ENCODE data around the gene PNLIPRP3.

Gene PNLIPRP3

DNA sequence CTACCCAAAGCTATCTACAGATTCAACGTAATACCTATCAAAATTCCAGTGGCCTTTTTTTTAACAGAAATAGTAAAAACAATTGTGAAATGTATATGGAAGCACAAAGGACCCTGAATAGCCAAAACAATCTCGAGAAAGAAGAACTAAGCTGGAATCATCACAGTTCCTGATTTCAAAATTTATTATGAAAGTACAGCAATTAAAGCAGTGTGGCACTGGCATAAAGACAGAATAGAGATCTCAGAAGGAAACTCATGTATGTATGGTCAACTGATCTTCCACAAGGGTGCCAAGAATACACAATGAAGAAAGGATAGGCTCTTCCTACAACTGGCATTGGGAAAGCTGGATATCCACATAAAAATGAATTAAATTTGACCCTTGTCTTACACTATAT is 23.2 kb downstream of the PNLIPRP3 start:
- no peak for DNase-seq (ENCODE audit: low read depth in 1 of 2, low spot score in 1 of 2)

- no peak for DNase-seq (ENCODE audit: low read depth in 1 of 2, low spot score in 1 of 2)
These were observed 24.2 kb downstream of the PNLIPRP3 start for GRCh38 chr10:116451711-116452337.

GRCh38 chr10:116452338-116452720 is 24.7 kb downstream of the PNLIPRP3 start:
- DNase-seq (ENCODE audit: low read depth in 1 of 2, low spot score in 1 of 2) = no peak

DNA sequence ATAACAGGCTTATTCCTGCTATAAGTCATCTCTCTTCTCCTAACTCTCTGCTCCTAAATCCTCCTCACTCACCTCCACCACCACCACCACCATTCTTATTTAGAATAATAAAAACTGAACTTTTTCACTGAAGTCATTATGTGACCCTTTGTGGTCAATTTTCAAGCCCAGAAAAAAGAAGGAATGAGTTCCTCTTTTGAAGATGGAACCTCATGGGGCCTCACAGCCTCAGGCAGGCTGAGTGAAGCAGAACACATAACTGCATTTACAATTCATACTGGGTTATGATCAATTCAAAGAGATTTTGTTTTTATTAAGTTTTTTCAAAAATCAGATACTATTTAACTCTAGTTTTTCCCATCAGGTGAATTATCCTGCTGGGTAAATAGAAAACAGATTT is 29.8 kb downstream of the PNLIPRP3 start:
- DNase-seq (ENCODE audit: low read depth in 1 of 2, low spot score in 1 of 2) = no peak

DNA sequence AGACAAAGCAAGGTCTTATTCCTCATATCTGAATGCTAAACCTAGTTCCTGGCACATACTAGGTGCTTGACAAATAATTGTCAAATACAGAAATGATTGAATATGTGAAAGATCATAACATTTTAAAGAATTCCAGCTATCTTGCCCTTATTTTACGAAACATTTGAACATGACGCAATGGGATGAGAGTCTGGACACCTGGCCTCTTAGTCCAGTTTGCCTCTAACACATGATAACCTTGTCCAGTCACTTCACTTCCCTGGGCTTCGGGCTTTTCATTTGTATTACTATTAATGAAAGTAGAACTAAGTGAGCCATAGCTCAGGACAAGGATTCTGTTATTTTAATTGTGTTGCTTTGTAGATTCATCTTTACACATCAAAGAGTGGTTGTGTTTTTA is 32.6 kb downstream of the PNLIPRP3 start:
- no peak for DNase-seq (ENCODE audit: low read depth in 1 of 2, low spot score in 1 of 2)

DNA sequence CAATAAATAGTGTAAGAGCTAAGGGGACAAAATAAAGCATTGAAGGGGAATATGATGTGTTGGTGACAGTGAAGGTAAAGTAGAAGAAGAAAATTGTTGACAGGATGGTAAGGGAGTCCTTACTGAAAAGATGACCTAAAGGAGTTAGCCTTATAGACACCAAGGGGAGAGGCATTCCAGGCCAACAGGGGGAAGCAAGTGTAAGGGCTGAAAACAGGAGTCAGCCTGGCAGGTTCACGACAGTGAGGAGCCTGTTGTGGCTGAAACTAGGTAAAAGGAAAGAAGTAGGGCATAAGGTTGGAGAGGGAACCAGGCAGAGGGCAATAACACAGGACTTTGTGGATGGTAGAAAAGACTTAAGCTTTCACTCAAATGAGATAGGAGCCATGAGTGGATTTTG is 34.0 kb downstream of the PNLIPRP3 start:
- no peak for DNase-seq (ENCODE audit: low read depth in 1 of 2, low spot score in 1 of 2)

DNA sequence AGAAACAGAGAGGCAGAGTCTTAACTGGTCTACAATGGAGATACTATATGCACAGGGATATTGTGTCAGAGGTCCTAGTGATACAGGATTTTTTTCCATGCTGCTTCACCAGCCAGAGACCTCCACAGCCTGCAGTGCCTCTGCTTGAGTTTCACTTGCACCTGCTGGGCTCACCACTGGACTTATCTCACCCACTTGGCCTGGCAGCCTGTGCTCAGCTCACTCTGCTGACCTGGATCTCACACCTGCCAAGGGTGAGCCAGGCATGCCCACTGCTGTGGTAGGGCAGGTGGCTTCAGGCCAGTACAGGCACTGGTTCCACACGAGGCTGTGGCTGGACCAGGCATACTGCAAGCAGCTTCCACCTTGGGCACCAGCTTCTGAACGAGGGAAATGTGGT is 36.6 kb downstream of the PNLIPRP3 start:
- no peak for DNase-seq (ENCODE audit: low read depth in 1 of 2, low spot score in 1 of 2)

- no peak for DNase-seq (ENCODE audit: low read depth in 1 of 2, low spot score in 1 of 2)
These were observed 37.9 kb downstream of the PNLIPRP3 start for GRCh38 chr10:116465546-116465945.

DNA sequence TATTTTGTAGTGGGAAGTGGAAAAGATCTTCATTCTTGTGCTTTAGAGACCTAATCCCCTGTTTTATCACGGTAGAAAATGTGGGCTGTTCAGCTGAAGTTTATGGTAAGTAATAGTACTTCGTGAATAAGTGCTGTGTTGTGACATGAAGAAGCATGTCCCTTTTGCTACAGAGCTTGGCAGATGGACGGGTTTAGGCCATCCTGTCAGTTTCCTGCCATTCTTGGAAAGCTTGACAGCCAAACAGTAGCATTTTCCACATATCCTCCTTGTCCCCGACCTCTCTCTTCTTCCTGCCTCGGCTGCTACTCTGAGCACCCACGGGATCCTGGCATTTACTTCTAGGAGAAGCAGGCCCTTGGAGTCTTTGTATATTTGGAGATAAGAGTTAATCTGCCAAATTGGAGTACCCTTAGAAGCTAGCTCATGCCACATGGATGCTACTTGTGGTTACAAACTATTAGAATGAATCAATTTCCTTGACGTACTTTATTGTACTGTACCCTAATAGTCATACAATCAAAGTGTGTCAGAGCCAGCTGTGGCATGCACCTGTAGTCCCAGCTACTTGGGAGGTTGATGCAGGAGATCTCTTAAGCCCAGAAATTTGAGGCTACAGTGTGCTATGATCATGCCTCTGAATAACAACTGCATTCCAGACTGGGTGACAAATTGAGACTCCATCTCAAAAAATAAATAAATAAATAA is 39.2 kb downstream of the PNLIPRP3 start:
- no peak for DNase-seq (ENCODE audit: low read depth in 1 of 2, low spot score in 1 of 2)

DNA sequence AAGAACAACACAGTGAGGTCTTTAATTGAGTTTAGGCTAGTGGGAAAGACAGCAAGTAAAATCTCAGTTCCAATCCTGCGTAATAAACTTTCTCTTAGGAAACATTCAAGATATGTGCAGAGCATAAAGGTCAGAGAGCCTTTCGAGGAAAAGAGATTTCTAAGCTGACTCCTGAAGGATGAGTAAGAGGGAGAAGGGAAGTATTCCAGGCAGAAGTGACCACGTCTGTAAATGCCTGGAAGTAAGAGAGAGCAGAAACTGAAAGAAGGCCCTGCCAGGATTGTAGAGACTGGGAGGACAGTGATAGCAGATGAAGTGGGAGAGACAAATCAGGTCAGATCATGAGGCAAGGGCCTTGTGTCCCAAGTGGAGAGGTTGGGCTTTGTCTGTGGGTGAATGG is 41.8 kb downstream of the PNLIPRP3 start:
- DNase-seq (ENCODE audit: low read depth in 1 of 2, low spot score in 1 of 2) = no peak

- DNase-seq (ENCODE audit: low read depth in 1 of 2, low spot score in 1 of 2) = no peak
These were observed 42.4 kb downstream of the PNLIPRP3 start for GRCh38 chr10:116470071-116470470.

- DNase-seq (ENCODE audit: low read depth in 1 of 2, low spot score in 1 of 2) = no peak
These were observed 43.2 kb downstream of the PNLIPRP3 start for GRCh38 chr10:116470768-116471415.

- no peak for DNase-seq (ENCODE audit: low read depth in 1 of 2, low spot score in 1 of 2)
These were observed 45.2 kb downstream of the PNLIPRP3 start for GRCh38 chr10:116472891-116473290.

DNA sequence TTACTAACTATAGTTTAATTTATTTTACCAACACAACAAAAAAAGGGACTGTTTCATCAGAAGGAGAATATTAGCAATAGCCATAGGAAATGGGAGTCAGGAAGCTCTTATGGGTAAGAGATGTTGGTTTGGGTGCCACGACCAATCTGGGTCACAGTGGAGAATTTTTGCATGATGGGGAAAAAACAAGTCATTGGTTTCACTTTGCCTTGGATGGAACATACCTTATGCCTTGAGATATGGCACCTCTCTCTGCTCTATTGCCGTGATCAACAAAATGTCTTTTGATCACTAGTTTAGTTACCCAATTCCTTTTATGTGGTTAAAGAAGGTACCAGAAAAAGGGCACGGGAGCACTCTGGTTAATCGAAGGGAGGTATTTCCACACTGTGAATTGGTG is 48.2 kb downstream of the PNLIPRP3 start:
- no peak for DNase-seq (ENCODE audit: low read depth in 1 of 2, low spot score in 1 of 2)

DNA sequence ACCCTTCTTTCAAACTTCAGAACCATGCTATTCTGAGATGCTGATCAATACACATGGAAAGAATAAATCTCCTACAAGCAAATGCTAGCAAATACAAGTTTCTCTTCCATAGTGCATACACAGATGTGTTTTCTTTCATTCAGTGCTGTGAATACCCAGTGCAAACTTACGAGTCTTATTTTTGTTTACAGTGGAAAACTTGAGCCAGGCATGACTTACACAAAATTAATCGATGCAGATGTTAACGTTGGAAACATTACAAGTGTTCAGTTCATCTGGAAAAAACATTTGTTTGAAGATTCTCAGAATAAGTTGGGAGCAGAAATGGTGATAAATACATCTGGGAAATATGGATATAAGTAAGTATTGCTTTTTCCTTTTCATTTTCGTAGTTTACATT is 48.8 kb downstream of the PNLIPRP3 start:
- DNase-seq (ENCODE audit: low read depth in 1 of 2, low spot score in 1 of 2) = no peak

DNA sequence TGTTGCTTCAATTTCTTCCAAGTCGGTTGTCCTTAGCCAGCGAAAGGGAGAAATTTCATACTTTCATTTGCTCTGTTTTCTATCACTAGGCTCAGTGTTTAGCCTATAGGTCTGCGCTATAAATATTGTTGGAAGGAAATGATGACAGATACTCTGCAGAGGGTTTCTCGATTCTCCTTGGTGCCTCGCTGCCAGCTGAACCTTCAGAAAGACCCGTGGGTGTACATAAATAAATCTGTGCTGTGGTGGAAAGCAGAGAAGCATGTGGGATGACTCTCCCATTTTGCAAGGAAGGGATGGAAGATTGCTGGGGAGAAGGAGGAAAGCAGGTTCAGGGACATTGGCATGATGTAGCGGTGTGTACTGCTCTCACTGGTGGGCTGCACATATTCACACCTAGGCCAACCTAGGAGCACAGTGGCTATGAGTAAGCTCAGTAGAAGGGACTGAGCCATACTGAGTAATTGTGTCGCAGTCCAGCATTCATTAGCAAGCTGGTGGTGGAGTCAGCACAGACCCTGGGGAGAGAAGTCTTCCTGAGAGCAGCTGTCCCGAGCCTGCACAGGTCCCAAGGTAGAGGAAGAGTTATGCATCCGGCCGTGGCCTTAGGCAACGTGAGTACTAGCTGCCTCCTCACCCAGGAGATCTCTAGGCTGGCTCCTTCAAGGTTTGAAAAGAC is 50.5 kb downstream of the PNLIPRP3 start:
- no peak for DNase-seq (ENCODE audit: low read depth in 1 of 2, low spot score in 1 of 2)

- DNase-seq (ENCODE audit: low read depth in 1 of 2, low spot score in 1 of 2) = no peak
These were observed 59.3 kb downstream of the PNLIPRP3 start for GRCh38 chr10:116486770-116487448.

GRCh38 chr10:116487522-116488430 is 60.1 kb downstream of the PNLIPRP3 start:
- no peak for DNase-seq (ENCODE audit: low read depth in 1 of 2, low spot score in 1 of 2)

GRCh38 chr10:116489460-116489859 is 61.8 kb downstream of the PNLIPRP3 start:
- DNase-seq (ENCODE audit: low read depth in 1 of 2, low spot score in 1 of 2) = no peak

GRCh38 chr10:116490028-116490662 is 62.5 kb downstream of the PNLIPRP3 start:
- DNase-seq (ENCODE audit: low read depth in 1 of 2, low spot score in 1 of 2) = no peak

Data from activated CD4-positive, alpha-beta T cell treated with anti-CD3 and anti-CD28 coated beads, Interleukin-2, amount 50 U/mL, for 24 hours (primary cell).